ENCODE data around the gene ANKH. TPM values are rescaled to one million over a fixed set of nuclear protein-coding genes. Genes with fewer than 3 reads are reported as not detected.

The ANKH gene
- total RNA-seq, 1 donor from 2014 or later = 0.19 TPM

- Mint-ChIP-seq H3K27ac (no peak overlapping the region), H3K4me1 (no peaks in the 10 kb centered on the region), H3K27me3 (ENCODE audit: insufficient read depth, low read depth) (no peaks in the 10 kb centered on the region), H3K4me3 (no peak overlapping the region), H3K9me3 (no peaks in the 10 kb centered on the region), H3K36me3 (no peaks in the 10 kb centered on the region)
- no peaks in the 10 kb centered on the region for H3K27me3 ChIP-seq
- H3K79me2 ChIP-seq (ENCODE audit: low read depth) = no peaks in the 10 kb centered on the region
- DNase-seq (ENCODE audit: low spot score) = no peak
- peaks cover 7% of the 10 kb centered on the region for H3K4me1 ChIP-seq
- H3K36me3 ChIP-seq = no peaks in the 10 kb centered on the region
- no peak overlapping the region for H3K9ac ChIP-seq
- H3K4me2 ChIP-seq = no peak overlapping the region
- no peak overlapping the region for H2AFZ ChIP-seq (replicated peaks)
- H3F3A ChIP-seq (ENCODE audit: low read depth) = no peaks in the 10 kb centered on the region
- H3K27ac ChIP-seq = no peak overlapping the region
- H3K9me3 ChIP-seq (ENCODE audit: low read depth) = no peaks in the 10 kb centered on the region
- H4K20me1 ChIP-seq (ENCODE audit: low read depth) = no peaks in the 10 kb centered on the region
- no peak for TF ChIP-seq EZH2 (IDR thresholded peaks at IDR 0.05)
- no peak for TF ChIP-seq CTCF (IDR thresholded peaks at IDR 0.05)
- TF ChIP-seq EZH2phosphoT487 (IDR thresholded peaks at IDR 0.05) = no peak
- no peak overlapping the region for H3K4me3 ChIP-seq
Observed at GRCh38 chr5:14767735-14768507, 103.7 kb downstream of the ANKH start.

GRCh38 chr5:14767053-14767452 is 104.5 kb downstream of the ANKH start:
- H3K27me3 ChIP-seq = no peaks in the 10 kb centered on the region
- Mint-ChIP-seq H3K4me1 (no peaks in the 10 kb centered on the region), H3K36me3 (no peaks in the 10 kb centered on the region), H3K27me3 (ENCODE audit: insufficient read depth, low read depth) (no peaks in the 10 kb centered on the region), H3K4me3 (no peak overlapping the region), H3K9me3 (no peaks in the 10 kb centered on the region), H3K27ac (no peak overlapping the region)
- DNase-seq (ENCODE audit: low spot score) = no peak
- TF ChIP-seq CTCF (IDR thresholded peaks at IDR 0.05) (no peak), EZH2 (IDR thresholded peaks at IDR 0.05) (no peak), EZH2phosphoT487 (IDR thresholded peaks at IDR 0.05) (no peak)
- no peaks in the 10 kb centered on the region for H3K36me3 ChIP-seq
- no peak overlapping the region for H3K4me2 ChIP-seq
- H3K9me3 ChIP-seq (ENCODE audit: low read depth) = no peaks in the 10 kb centered on the region
- H2AFZ ChIP-seq (replicated peaks) = no peak overlapping the region
- H3K9ac ChIP-seq = no peak overlapping the region
- no peaks in the 10 kb centered on the region for H3F3A ChIP-seq (ENCODE audit: low read depth)
- H3K27ac ChIP-seq = no peak overlapping the region
- H3K79me2 ChIP-seq (ENCODE audit: low read depth) = no peaks in the 10 kb centered on the region
- peaks cover 6% of the 10 kb centered on the region for H3K4me1 ChIP-seq
- no peak overlapping the region for H3K4me3 ChIP-seq
- H4K20me1 ChIP-seq (ENCODE audit: low read depth) = no peaks in the 10 kb centered on the region

- TF ChIP-seq CTCF (IDR thresholded peaks at IDR 0.05) = no peak
- no peaks in the 10 kb centered on the region for H3K4me1 Mint-ChIP-seq
- H3K4me3 ChIP-seq = no peak overlapping the region
- no peaks in the 10 kb centered on the region for H3K79me2 ChIP-seq (ENCODE audit: low read depth)
- peaks cover 6% of the 10 kb centered on the region for H3K4me1 ChIP-seq
- H3F3A ChIP-seq (ENCODE audit: low read depth) = no peaks in the 10 kb centered on the region
- no peaks in the 10 kb centered on the region for H3K27me3 Mint-ChIP-seq (ENCODE audit: insufficient read depth, low read depth)
- no peak overlapping the region for H3K4me2 ChIP-seq
- H3K27me3 ChIP-seq = no peaks in the 10 kb centered on the region
- no peaks in the 10 kb centered on the region for H3K9me3 ChIP-seq (ENCODE audit: low read depth)
- H3K27ac Mint-ChIP-seq = no peak overlapping the region
- H3K27ac ChIP-seq = no peak overlapping the region
- H3K36me3 Mint-ChIP-seq = no peaks in the 10 kb centered on the region
- no peaks in the 10 kb centered on the region for H4K20me1 ChIP-seq (ENCODE audit: low read depth)
- DNase-seq (ENCODE audit: low spot score) = no peak
- no peak overlapping the region for H3K9ac ChIP-seq
- H3K9me3 Mint-ChIP-seq = no peaks in the 10 kb centered on the region
- H3K36me3 ChIP-seq = no peaks in the 10 kb centered on the region
- no peak overlapping the region for H2AFZ ChIP-seq (replicated peaks)
- no peak overlapping the region for H3K4me3 Mint-ChIP-seq
Observed at GRCh38 chr5:14766584-14766983, 105.0 kb downstream of the ANKH start.

Measured in neural progenitor cell (in vitro differentiated cells).